Stimulated activated CD4-positive, alpha-beta T cell treated with anti-CD3 and anti-CD28 coated beads, TNF-alpha, amount 100 ng/mL, for 48 hours (primary cell): ENCODE measurements around the gene NDUFAF5.
"Not testable (repeated sequence)": the region's sequence is repeated elsewhere in the genome, so short reads cannot be mapped to it uniquely, and the experiment has no call there.

ENCODE experiments used
- DNase-seq, 3 donors: peaks; one replicate each; pipeline ENCODE4 v3.0.0-alpha.2; 2020; ENCODE audit warnings: low read depth in 3 of 3

The NDUFAF5 gene

DNA sequence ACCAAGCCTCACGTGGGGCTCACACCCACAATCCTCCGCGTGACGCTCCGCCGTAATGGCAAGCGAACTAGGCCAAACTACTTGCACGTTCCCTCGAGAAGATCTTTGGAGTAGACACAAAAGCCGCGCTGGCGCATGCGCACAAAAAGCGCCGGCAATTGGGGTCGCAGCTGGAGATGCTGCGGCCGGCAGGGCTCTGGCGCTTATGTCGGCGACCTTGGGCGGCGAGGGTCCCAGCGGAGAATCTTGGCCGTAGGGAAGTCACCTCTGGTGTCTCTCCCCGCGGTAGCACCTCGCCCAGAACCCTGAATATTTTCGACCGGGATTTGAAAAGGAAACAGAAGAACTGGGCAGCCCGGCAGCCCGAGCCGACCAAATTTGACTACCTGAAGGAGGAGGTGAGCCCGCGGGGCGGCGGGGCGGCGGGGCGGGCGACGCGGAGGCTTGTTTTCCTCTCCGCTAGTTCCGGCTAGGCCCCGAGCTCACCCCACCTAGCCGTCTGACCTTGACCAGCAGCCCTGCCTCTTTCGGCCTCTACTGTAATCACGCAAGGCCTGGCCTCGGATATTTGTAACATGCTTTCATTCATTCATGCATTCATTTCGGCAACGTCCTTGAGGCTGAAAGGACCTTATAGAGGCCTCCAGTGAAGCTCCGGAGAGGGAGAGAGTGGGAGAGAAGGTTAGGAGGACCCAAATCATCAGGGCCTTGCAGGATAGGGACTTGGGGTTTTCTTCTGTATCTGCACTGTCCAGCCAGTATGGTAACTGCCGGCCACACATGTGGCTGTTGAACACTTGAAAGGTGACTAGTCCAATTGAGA is at the start of gene NDUFAF5, which contains the start of gene ESF1:
Gene NDUFAF5 (plus strand): TSS at position 136 of the 823 bp plus-strand sequence. CDS start 41 bp downstream, at position 177.
Gene ESF1 (minus strand): TSS at position 27 of the 823 bp plus-strand sequence. CDS start 1,779 bp downstream, outside the sequence.
- peak; percentile 81 to 91 (median 86) for DNase-seq

- DNase-seq: no peak
Observed at GRCh38 chr20:13735826-13736225, 49.0 kb upstream of the NDUFAF5 start.

DNA sequence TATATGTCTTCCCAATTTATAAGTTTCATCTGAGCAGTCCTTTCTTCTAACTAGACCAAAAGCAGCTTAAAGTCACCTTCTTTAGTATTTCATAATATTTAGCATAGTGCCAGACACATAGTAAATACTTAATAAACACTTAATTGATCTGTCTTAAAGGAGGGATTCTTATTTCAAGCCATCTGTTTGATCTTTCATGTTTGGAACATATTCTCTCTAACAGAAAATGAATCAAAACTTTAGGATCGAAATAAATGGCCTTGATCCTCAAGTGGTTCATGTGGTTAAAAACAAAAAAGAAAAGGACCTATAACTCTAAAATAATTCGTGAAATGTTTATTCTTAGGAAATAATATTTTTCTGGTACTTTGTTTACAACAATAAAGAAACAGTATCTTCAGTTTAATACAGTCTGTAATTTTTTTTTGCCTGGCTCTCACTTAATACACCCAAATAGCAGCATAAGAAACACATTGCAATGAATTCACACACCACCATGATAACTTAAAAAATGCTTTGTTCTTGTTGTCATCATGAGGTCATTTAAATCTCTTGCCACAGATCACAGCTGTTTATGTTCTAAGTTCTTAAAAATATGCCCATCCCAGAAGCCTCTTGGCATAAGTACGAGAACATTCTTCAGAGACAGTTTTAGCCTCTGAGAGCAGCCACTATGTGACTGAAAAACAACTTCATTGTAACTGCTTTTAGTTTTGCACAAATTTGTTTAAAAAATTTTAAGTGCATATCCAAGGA is 48.2 kb upstream of the NDUFAF5 start:
- no peak for DNase-seq

DNA sequence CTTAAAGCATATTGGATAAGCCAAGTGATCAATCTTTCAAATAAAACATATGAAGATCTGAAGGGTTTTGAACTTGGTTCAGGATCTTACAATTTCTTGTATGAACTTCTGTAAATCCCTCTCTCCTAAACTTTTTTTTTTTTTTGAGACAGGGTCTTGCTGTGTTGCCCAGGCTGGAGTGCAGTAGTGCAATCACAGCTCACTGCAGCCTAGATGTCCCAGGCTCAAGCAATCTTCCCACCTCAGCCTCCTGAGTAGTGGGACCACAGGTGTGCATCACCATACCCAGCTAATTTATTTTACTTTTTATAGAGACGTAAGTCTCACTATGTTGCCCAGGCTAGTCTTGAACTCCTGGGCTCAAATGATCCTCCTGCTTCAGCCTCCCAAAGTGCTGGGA is 46.6 kb upstream of the NDUFAF5 start:
- not testable (repeated sequence) for DNase-seq

- no peak for DNase-seq
Observed at GRCh38 chr20:13739731-13740649, 44.8 kb upstream of the NDUFAF5 start.

GRCh38 chr20:13741879-13742278 is 42.9 kb upstream of the NDUFAF5 start:
- no peak for DNase-seq

DNA sequence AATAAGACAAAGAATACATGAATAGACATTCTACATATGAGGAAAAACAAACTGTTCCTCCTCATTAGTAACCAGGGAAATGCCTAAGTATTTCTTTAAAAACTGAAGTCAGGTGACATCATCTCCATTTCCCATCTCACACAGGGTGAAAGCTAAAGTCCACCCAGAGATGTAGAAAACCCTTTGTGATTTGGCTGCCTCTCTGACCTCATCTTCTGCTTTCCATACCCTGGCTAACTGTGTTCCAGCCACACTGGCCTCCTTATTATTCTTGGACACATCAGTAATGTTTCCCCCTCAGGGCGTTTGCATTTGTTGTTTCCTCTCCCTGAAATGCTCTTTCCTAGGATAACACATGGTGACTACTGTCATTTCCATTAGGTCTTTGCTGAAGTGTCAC is 40.5 kb upstream of the NDUFAF5 start:
- no peak for DNase-seq

- DNase-seq: no peak
Observed at GRCh38 chr20:13745784-13746183, 39.0 kb upstream of the NDUFAF5 start.

GRCh38 chr20:13749811-13750210 is 35.0 kb upstream of the NDUFAF5 start:
- DNase-seq: no peak

DNA sequence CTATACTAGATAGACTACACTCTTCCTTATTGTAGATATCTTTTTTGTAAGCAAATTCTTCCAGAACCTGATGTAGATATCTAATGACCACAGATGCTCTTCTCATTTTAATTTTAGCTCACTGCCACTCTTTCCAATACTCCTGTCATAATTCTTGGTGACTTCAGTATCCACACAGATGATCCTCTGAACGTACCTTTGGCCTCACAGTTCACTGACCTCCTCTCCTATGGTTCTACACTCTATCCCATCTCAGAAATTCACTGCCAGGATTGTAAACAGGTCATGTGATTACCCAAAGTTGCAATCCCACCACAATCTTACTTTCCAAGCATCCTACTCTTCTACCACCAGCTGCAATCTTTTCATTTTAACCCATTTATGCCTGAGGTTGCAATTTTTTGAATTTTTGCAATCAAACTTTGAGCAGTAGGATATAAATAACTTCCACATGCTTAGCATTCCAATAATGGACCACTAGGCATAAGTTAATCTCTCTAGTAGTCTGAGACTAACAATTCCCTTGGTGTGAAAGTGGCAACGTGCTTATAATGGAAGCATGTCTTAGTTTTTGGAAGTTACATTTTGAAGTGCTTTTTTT is 31.3 kb upstream of the NDUFAF5 start:
- DNase-seq: no peak

- no peak for DNase-seq
Observed at GRCh38 chr20:13755809-13756208, 29.0 kb upstream of the NDUFAF5 start.

DNA sequence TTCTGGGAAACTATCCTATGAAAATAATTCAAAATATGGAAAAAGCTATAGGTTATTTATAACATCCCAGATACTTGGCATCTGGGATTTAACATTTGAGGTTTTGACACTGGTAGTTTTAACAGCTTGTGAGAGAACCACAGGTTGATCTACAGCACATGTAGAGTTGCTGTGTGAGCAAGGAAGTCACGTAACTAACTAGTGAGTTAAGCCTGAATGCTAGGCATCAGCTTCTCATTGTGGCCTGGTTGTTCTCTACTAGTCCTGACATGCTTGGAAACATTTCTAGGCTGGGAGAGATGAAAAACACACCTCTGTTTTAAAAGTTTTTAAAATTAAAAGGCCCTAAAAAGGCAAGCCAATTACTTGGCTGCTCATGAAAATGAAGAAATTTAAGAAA is 28.3 kb upstream of the NDUFAF5 start:
- no peak for DNase-seq

DNA sequence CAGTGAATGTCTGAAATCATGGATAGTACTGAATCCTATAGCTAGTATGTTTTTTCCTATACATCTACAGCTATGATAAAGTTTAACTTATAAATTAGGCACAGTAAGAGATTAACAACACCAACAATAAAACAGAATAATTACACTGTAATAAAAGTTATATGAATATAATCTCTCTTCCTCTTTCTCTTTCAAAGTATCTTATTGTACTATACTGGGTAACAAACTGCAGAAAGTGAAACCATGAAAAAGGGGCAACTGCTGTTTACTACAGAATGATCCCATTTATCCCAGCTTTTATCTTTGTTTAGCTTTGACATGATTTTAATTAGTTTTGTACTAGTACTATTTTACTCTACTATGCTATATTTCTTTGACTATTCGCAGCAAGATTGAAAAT is 25.9 kb upstream of the NDUFAF5 start:
- DNase-seq: no peak

GRCh38 chr20:13760451-13760946 is 24.3 kb upstream of the NDUFAF5 start:
- not testable (repeated sequence) for DNase-seq

- DNase-seq: no peak
Observed at GRCh38 chr20:13765299-13765698, 19.5 kb upstream of the NDUFAF5 start.

DNA sequence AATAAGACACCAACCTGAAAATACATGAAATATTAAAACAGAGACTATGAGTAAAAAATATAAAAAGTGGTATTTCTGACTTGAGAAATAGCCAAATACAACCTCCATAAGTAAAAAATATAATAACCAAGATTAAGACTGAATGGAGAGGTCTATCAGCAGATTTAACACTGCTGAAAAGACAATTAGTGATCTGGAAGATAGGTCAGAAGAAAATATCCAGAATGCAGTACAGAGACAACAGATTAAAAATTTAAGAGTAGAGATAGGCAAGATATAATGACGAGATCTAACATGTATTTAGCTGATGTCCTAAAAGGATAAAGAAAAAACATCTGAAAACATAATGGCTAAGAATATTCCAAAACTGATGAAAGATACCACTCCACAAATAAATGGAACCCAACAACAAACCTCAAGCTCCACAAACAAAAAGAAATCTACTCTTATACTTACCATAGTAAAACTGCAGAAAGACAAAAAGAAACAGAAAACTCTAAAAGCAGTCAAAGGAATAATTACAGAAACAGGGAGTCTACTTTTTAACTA is 18.9 kb upstream of the NDUFAF5 start:
- DNase-seq: no peak

- no peak for DNase-seq
Observed at GRCh38 chr20:13770141-13770540, 14.7 kb upstream of the NDUFAF5 start.

GRCh38 chr20:13771853-13772453 is 12.9 kb upstream of the NDUFAF5 start:
- no peak for DNase-seq

DNA sequence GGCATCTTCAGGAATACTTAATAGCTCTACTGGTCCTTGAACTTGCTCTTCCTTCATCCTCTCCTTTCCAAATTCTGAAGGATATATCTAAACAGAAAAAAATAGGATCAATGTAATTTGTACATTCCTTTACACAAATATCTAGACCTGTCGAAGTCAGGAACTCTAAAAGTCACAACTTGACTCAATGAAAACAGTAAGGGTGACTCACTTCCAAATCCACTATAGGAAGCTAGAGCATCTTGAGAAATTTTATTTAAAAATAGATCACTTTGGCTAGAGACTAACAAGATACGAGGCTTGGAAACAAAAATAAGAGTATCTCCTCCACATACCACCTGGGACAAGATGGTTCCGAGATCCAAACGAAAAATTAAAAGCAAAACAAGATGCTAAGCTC is 12.3 kb upstream of the NDUFAF5 start:
- no peak for DNase-seq

GRCh38 chr20:13775867-13776266 is 9.0 kb upstream of the NDUFAF5 start:
- no peak for DNase-seq
